NCI-H748 treated with DMSO at 0.1 percent for 48 hours (cell line): ENCODE measurements around the gene MTMR10.

Experiments used
- DNase-seq: peaks from one replicate; lab custom pipeline; 2025; lab: John Stamatoyannopoulos, UW

Gene MTMR10

DNA sequence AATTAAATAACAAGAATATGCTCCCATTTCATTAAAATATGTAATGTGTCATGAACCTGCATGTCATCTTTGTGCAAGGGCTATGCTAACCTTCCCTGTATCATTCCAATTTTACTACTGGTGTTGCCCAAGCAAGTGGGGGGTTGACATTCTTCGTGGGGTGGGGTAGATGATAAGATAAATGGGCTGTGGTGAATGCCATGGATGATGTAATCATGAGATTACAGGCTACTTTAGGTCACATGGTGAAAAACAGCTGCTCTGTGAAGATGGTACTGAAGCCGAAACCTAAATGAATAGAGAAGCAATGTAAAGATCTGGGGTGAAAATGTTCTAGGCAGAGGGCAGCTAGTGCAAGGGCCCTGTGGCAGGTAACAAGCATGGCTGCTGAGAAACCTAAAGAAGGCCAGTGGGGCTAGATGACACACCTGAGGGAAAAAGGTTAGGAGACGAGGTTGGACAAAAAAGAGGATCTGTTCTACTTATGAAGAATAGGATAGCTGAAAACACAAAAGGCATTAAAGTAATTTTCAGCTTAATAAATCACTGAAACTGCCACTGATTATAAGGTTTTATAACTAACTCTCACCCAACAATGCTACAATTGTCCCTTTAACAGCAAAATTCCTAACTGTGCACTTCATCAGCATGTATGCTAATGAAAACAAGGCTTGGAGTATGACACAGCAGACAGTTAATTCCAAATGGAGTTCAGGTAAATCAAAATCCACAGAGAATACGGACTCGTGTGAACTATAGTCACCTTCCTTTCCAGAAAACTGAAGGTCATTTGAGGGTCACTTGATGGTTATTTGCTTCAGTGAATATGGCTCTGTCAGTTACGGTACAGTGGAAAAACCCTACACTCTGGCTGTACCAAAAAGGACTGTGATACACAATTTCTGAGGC, 35.0 kb downstream of the MTMR10 start:
- no peak for DNase-seq

DNA sequence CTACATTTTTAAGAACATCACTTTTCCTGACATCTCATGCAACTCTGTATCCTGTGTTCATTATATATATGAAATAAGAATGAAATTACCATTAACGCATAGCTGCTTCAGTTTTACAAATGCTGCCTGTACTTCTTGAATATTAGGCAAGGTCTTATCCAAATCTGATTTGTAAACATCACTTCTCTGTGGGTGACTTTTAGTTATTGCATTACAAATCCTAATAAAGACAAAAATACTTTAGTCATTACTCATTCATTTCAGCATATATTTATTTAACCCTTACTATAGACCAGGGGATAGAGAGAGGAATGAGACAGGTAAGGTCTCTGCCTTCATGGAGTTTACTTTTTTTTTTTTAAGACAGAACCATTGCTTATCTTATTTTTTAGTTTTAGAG, 36.8 kb downstream of the MTMR10 start:
- no peak for DNase-seq

DNA sequence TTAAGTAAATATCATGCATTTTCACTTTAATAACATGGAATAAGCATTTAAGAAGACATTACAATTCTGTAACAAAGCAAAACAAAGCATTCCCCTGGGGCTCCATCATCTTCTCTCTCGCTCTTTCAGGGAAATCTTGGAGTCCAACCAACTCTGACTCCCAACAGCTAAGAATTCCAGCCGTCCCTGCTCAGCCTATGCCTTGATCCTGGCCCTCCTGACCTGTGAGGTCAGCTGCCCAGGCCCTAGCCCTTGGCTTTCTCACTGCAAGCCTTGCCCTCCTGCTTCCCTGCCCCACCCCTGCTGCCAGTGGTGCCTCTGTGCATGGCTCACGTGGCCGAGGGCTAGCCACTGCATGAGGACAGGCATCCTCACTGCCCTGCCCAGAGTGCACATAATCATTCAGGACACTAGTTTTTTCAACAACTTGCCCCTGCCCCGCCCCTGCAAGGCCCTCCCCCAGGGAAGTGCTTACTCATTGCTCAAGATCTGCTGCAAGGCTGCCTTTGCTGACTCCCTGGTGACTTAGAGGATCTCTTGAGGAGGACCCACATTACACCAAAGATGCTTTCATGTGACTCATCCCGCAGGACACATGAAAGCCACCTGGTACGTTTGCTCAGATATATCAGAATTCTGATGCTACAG, 37.6 kb downstream of the MTMR10 start:
- no peak for DNase-seq

DNA sequence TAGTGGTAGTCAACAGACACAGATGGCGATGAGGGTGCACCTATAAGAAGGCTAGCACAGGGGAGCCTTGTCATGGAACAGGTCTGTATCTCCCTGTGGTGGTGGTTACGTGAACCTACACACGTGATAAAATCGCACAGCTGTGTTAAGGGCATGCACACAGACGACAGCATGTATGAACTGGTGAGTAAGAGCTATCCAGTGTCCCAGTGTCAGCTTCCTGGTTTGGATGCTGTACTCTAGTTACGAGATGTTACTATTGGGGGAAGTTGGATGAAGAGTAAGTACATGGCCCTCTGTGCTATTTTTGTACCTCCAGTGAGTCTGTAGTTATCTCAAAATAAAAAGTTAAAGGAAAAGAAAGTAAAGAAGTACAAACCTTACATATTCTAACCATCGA, 38.2 kb downstream of the MTMR10 start:
- no peak for DNase-seq

DNA sequence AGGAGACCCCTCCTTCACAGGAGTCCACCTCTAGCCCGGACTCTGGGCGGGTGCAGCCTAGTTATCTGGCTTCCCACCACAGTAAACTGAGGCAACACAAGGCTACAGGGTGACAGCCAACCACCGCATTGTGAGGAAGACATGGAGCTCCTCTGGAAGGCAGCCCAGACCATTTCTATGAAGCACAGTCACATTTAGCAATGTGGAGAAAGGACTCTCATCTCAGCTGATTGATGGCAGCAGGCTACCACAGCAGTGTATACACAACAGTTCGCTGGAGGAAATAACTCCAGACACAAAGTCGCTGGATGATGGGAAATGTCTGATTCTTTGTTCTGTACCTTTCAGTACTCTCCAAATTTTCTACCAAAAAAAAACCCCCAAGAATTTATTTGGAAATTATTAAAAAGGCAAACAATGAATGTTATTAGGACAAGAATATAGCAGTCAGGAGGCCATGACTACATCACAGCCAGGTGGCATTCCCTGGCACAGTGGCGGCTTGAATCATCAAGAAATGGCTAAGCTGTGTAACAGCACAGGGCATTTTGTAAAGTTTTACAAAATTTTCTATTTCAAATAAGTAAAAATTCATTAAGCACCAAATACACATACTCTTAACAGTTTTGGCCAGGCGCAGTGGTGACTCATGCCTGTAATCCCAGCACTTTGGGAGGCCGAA, 47.6 kb downstream of the MTMR10 start:
- DNase-seq: no peak

DNA sequence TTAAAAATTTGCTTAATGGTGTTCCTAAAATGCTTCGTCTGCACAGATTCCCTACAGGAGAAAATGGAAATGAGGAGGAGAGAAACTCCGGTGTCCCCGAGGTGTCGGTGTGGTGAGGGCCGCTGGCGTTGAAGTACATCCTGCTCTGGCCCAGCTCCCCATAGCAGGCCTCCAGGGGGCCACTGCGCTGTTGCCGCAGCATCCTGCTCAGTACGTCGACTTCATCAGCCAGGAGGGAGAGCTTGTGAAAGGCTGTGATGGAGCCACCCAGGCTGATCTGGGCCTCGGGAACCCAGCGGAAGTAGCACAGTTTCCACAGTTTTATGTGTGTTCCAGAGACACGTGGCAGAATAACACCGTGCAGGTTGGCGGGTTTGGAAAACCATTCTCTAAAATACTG, 49.9 kb downstream of the MTMR10 start:
- DNase-seq: no peak

DNA sequence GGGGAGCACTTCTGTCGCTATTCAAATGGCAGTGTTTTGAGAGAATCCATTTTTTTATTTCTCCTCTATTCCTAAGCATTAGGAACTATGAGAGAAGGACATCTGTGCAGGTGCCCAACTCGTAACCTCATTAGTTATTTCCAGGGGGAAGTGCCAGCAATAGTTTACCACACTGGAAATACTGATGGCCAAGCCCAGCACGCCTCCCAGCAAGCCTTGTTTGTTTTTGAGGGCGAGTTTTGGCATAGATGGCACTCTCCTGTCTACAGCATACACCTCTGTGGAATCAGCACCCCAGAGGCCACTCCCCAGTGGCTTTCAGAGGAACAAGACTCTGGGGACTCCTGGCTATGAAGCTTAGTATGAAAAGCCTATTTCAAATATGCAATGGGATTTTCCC, 51.1 kb downstream of the MTMR10 start:
- no peak for DNase-seq

DNA sequence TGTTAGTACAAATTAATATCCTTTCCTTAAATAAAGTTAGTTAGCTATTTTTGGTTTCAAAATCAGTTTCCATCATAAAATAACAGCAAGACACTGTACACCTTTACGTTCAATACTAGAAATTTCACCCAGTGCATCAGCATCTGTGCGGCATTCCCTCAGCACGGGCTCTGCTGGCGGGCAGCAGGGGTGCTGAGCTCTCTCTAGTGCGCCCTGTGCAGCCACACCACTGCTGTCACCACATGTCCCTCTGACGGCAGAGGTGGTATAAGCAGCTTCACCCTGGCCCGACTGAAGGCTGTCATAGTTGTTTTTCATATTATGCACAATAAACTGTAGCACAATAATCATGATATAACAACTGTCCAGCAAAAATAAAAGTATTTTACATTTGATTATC, 52.3 kb downstream of the MTMR10 start:
- no peak for DNase-seq

DNA sequence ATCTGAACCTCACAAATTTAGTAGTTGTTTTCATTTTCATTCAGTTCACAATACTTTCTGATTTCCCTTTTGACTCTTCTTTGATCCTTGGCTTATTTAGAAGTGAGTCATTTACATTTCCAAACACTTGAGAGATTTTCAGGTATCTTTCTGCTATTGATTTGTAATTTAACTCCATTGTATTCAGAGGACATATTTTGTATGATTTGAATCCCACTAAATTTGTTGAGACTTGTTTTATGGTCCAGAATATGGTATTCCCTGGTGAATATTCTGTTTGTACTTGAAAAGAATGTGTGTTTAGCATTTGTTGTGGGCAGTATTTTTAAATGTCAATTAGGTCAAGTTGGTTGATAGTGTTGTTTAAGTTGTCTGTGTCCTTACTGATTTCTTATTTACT, 58.1 kb downstream of the MTMR10 start:
- DNase-seq: no peak

DNA sequence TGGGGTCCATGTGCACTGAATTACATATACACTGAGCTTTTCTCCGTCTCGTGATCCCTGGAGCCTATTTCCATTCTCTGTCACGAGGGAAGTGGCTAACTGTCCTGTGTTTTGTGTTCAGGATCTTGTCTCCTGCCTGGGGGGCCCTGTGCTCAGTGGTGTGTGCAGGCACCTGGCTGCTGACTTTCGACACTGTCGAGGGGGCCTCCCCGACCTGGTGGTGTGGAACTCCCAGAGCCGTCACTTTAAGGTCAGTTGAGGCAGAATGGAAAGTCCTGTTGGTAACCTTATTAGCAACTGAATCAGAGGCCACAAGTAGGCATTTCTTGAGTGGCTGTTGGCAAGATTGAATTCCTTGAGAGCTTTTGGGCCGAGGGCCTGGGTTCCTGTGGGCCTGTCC, 61.0 kb downstream of the MTMR10 start:
- DNase-seq: no peak

DNA sequence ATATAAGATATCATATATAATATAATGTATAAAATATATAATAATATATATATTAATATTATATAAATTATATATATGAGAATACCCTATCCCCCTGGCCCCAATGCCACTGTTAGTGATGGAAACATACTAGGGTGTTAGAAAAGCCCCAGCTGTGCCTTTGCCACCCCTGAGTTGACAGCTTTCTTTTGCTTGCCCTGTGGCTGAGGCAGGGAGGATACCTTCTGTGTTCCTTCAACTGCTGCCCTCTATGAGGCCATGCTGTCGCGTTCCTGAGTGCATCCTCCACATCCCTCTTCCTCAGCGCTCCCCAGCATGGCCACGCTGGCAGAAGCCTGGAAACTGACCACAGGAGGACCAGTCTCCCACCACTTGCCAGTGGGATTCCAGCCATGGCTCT, 61.4 kb downstream of the MTMR10 start:
- DNase-seq: no peak

DNA sequence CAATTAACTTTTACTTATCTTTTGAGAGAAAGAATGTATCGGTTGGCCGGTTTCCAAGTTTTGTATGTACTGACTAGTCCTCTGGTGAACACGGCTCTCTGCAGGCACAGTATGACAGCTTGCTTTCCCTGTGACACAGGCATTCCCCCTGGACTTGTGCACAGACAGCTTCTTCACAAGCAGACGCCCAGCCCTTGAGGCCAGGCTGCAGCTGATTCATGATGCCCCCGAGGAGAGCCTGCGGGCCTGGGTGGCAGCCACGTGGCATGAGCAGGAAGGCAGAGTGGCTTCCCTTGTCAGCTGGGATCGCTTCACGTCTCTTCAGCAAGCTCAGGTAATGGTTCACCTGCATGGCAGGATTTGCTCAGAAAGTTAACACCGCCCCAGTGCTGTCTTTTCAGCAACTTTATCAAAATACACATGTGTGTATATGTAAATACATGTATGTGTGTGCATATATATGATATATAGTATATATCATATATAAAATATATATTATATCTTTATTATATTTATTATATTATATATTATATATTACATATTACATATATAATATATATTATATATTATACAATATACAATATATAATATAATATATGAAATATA, 62.3 kb downstream of the MTMR10 start:
- DNase-seq: no peak

DNA sequence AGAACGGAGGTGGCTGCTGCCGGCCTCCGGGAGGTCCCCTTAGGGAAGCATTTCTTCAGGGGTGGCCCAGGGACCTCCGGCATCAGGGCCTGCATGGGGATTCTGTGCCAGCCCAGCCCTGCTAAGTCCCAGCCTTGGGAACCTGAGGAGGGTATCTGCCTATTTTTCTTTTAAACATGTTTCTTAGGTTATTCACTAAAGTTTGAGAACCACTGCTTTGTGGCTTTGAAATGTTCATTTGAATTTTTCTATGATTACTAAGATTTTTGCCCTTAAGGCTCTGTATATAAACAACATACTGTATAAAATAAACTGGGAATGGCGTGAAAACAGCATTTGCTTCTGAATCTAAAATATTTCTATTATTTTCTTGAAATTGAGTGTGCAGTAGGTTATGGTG, 63.4 kb downstream of the MTMR10 start:
- no peak for DNase-seq

DNA sequence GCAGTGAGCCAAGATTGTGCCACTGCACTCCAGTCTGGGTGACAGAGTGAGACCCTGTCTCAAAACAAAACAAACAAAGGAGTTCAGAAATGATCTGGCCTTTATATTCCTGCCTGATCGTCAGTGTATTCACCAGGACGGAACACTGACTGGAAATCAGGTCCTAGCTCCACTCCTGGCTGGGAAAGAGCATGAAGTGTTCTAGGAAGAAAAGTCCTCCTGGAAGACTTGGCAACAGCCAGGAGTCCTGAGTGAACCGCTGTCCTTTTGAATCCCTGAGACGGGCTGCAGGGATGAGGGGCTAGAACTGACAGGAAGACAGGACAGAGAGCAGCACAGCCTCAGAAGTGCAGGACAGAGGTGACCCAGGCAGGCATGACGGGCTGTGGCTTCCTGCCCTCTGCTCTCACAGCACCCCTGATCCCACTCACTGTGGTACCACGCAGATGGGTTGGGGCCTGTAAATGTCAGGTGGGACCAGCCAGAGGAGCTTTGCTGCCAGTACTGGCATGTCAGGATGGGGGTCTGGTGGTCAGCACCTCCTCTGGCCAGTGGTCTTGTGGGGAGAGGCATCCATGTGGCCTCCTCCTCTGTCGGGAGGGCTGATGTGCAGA, 64.2 kb downstream of the MTMR10 start:
- no peak for DNase-seq

DNA sequence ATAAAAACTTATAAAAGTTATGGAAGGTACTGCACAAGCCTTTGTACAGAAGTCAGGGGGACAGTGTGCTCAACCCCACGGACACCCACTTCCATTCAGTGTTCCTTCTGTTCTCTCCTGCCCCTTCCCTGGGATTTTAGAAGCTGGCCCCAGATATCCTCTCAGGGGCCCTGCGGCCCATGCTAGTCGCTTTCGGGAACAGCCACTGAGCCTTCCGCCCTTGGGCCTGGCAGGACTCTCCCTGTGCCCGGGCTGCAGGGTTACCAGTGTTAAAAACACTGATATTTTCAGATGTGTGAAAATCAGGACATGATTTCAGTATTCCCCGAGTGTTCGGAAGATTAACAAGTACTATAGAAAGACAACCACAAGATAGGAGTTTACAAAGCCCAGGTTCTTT, 65.3 kb downstream of the MTMR10 start:
- no peak for DNase-seq

DNA sequence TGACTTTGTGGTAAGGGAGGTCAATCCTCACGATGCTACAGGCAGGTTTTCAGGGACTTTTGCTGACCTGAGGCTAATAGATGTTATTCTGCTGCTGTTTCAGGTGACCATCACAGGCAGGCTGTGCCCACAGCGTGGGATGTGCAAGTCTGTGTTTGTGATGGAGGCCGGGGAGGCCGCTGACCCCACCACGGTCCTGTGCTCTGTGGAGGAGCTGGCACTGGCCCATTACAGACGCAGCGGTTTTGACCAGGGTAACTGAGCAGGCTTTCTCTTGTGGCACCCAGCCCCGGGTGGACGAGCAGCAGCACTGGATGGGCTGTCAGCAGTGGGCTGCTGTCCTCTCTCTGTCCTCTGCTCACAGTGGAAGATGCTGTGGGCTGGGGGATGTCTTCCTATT, 65.7 kb downstream of the MTMR10 start:
- DNase-seq: no peak

DNA sequence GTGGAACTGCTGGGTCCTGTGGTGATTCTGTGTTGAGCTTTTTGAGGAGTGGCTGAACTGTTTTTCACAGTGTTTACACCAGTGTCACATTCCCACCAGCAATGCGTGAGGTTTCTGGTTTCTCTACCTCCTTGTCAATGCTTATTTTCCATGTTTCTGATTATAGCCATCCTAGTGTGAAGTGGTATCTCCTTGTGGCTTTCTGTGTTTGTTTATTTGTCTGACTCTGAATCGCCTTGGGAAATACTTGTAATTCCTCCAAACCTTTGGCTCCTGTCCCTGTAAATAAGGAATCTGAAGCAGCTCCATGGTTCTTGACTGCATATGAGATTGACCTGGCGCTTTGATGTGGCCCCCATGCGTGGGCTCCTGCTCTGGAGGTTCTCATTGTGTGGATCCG, 67.1 kb downstream of the MTMR10 start:
- no peak for DNase-seq

DNA sequence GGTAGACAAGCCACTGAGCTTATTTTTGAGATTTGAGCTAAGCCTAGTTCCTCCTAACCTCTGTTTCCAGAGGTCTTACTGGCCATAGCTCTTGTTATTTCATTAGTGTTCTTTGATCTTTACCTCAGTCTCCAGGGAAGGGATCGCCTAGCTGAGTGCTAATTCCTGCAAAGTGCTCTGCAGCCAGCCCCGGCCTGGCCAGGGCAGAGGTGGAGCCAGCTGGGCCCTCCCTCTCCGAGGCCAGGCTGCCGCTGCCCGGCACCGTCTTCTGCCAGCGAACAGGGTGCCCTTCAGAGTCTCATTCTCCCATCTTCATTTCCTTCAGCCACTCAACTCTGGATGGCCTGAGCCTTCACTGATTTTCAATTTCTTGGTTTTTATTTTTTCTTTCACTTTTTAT, 68.0 kb downstream of the MTMR10 start:
- DNase-seq: no peak

DNA sequence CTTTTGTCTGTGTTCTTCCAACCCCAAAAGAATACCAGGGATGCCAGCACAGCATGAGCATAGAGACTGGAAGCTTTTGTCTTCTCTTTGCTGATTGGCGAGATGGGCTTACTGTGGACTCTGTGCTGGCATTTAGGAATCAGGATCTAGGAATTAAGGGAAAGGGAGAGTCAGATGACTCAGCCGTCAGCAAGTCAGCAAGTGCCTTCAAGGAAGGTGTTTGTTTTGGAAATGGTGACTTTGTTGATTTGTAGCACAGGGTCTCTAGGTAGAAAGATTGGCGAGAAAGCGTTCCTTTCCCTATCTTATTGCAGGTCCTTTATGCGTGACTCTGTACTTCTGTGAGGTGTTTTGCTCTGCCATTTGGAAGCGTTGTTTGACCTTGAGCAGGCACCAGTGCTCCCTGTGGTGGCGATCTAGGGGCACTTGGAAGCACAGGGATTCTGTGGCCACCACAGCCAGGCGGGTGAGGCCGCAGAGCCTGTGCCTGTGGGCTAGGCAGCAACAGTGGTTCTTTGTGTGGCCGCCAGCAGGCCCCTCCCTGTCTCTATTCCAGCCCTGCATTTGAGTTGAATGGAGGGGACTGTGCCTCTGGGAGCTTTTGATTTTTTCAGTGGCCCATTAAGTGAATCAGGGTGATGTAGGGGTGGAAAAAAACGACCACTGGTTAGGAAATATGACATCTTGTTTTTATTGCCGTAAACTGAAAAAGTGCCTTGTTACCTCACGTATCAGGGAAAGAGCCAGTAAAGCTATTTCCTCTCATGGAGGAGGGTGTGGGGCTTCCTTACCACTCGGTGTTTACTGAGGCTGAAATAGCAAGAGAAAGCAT, 68.7 kb downstream of the MTMR10 start:
- DNase-seq: no peak

DNA sequence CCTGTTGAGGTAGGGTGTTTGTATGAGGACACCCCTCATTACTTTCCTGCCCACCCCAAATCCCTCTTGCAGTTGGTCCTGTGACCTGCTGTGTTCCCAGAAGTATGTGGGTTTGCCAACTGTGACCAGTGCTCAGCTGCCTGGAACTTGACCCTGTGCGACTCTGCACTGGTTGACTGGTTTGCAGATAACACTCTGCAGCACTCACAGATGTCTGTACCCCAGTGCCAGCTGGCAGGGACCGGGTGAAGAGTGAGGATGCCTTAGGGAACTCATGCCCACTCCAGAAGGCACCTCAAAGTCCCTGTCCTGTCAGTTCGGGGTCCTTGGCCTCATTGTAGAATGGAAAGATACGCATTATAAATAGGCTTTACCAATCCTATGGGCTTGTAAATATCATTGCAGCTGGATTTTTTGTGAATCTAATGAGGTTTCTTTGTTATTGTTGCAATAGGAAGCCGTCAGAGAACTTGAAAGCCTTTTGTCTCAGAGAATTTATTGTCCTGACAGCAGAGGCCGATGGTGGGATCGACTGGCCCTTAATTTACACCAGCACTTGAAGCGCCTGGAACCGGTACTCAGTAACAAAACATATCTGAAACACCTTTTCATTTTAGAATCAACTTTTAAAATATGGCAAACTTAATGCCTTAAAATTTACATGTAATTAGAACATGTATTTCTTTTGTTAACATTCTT, 69.5 kb downstream of the MTMR10 start:
- no peak for DNase-seq

DNA sequence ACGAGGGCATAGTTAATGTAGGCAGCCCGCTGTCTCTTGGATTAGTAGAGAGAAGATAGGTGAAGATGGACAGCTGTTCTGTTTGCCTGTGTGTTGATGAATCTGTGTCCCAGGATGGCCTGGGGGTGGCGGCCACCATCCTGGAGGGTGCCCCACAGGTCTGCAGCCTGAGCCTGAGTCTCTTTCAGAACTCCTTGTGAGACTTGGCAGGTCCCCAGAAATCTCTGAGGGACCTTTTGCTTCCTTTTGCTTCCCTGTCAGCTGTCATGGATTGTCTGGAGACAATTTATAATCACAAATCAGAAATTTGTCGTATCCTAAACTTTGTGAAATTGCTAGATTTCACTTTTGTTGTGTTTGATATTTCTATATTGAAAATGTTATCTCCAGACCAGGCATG, 70.3 kb downstream of the MTMR10 start:
- DNase-seq: no peak
